PC-9 (cell line): Measurements from ENCODE around the gene PLAAT4. TPM values are rescaled to one million over a fixed set of nuclear protein-coding genes. Genes with fewer than 3 reads are reported as not detected.

Experiments used
- BruUV-seq: library from RNA; stranded (reverse); fragments of 400-500 nt; replicated peaks from 2 replicates; lab custom pipeline; 2021; lab: Mats Ljungman, UMichigan
- CTCF ChIA-PET: fragments of 300-600 bp; sonication (Branson Sonifier 250); formaldehyde crosslinking; loops from one replicate; lab custom pipeline; 2022; ENCODE audit warnings: antibody characterized with exemption; lab: Charles Lee
- POLR2A ChIA-PET: fragments of 300-600 bp; sonication (Branson Sonifier 250); formaldehyde crosslinking; loops from one replicate; lab custom pipeline; 2022; ENCODE audit warnings: antibody characterized with exemption; ENCODE audit not compliant: unreplicated experiment; lab: Charles Lee
- DNase-seq, 2 experiments: peaks; one replicate each; pipeline versions ENCODE4 v3.0.0 to v3.0.0-alpha.2; 2015 to 2022; ENCODE audit warnings: mixed read lengths in 1 of 2
- H2AFZ ChIP-seq: fragments of 200-600 bp; sonication (generic); 2 replicates; pipeline ENCODE4 v1.8.1; 2017; ENCODE audit warnings: antibody characterized with exemption
- H3F3A ChIP-seq: fragments of 200-600 bp; sonication (generic); 2 replicates; pipeline ENCODE4 v1.8.1; 2017; ENCODE audit warnings: antibody characterized with exemption, mild to moderate bottlenecking, low read depth; ENCODE audit not compliant: insufficient read depth
- H3K27ac ChIP-seq: fragments of 200-600 bp; sonication (generic); 2 replicates; pipeline ENCODE4 v1.6.1; 2016; ENCODE audit warnings: mixed run types
- H3K27me3 ChIP-seq: fragments of 200-600 bp; sonication (generic); 2 replicates; pipeline ENCODE4 v1.6.1; 2016; ENCODE audit warnings: low read depth, mixed run types; ENCODE audit not compliant: insufficient read depth
- H3K36me3 ChIP-seq: fragments of 200-600 bp; sonication (generic); 2 replicates; pipeline ENCODE4 v1.6.1; 2016; ENCODE audit warnings: low read depth, mixed run types
- H3K4me1 ChIP-seq: fragments of 200-600 bp; sonication (generic); replicated peaks from 2 replicates; pipeline ENCODE4 v1.6.1; 2016; ENCODE audit warnings: mixed run types; ENCODE audit not compliant: insufficient read depth
- H3K4me2 ChIP-seq: fragments of 200-600 bp; sonication (generic); 2 replicates; pipeline ENCODE4 v1.6.1; 2017; ENCODE audit warnings: mixed run types
- H3K4me3 ChIP-seq: fragments of 200-600 bp; sonication (generic); 2 replicates; pipeline ENCODE4 v1.6.1; 2016; ENCODE audit warnings: mixed run types
- H3K79me2 ChIP-seq: fragments of 200-600 bp; sonication (generic); 2 replicates; pipeline ENCODE4 v1.6.1; 2017; ENCODE audit warnings: low read depth, mixed run types
- H3K9me2 ChIP-seq: fragments of 200-600 bp; sonication (generic); 2 replicates; pipeline ENCODE4 v1.8.1; 2017; ENCODE audit warnings: mild to moderate bottlenecking; ENCODE audit not compliant: insufficient read depth
- H3K9me3 ChIP-seq: fragments of 200-600 bp; sonication (generic); 2 replicates; pipeline ENCODE4 v1.8.1; 2016; ENCODE audit warnings: low read depth; ENCODE audit not compliant: insufficient read depth
- H4K20me1 ChIP-seq: fragments of 200-600 bp; sonication (generic); 2 replicates; pipeline ENCODE4 v1.8.1; 2017; ENCODE audit not compliant: insufficient read depth
- CTCF ChIP-seq: fragments of 200-600 bp; sonication (generic); conservative IDR thresholded peaks from 2 replicates; pipeline ENCODE4 v1.6.1; 2017; ENCODE audit warnings: mixed run types, antibody characterized with exemption, mild to moderate bottlenecking, moderate library complexity
- EZH2 ChIP-seq: fragments of 200-600 bp; sonication (generic); IDR thresholded peaks from 2 replicates; pipeline ENCODE4 v1.8.0; 2017; ENCODE audit warnings: antibody characterized with exemption, low read depth
- intact Hi-C: fragments of 100-400 bp; cut with micrococcal nuclease; formaldehyde crosslinking; loops from one replicate; pipeline ENCODE4 v1.10.0; 2022; ENCODE audit not compliant: unreplicated experiment
- total RNA-seq: library from RNA; stranded (reverse); gene quantifications from 2 replicates; pipeline ENCODE4 v1.2.3, GENCODE V29; 2021

Gene PLAAT4
- total RNA-seq, 1 experiment from 2014 or later = 64.6 TPM

- Histone ChIP-seq H3K4me1 (peaks cover 24% of the 10 kb centered on the region), H3K9me2 (no peaks in the 10 kb centered on the region), H3K27ac (no peak overlapping the region), H3F3A (peaks cover 31% of the 10 kb centered on the region), H3K36me3 (peaks cover 19% of the 10 kb centered on the region), H3K27me3 (no peaks in the 10 kb centered on the region), H3K79me2 (no peaks in the 10 kb centered on the region), H2AFZ (no peak overlapping the region), H4K20me1 (no peaks in the 10 kb centered on the region), H3K4me3 (no peak overlapping the region), H3K4me2 (no peak overlapping the region), H3K9me3 (peaks cover 4% of the 10 kb centered on the region; the same call in 1 of the 2 replicates)
- no peak for TF ChIP-seq EZH2
- no peak for TF ChIP-seq CTCF
- BruUV-seq = no TSS peak
- DNase-seq = no peak
- intact Hi-C loops = no loop called here
- ChIA-PET CTCF (interaction anchor here (0.8 kb wide), 1 partner anchor 65 kb away, joined by 24 read pairs; no protein-coding TSS in a partner anchor), POLR2A (no interaction called here)
These were observed 35.5 kb downstream of the PLAAT4 start for GRCh38 chr11:63572026-63572688.

DNA sequence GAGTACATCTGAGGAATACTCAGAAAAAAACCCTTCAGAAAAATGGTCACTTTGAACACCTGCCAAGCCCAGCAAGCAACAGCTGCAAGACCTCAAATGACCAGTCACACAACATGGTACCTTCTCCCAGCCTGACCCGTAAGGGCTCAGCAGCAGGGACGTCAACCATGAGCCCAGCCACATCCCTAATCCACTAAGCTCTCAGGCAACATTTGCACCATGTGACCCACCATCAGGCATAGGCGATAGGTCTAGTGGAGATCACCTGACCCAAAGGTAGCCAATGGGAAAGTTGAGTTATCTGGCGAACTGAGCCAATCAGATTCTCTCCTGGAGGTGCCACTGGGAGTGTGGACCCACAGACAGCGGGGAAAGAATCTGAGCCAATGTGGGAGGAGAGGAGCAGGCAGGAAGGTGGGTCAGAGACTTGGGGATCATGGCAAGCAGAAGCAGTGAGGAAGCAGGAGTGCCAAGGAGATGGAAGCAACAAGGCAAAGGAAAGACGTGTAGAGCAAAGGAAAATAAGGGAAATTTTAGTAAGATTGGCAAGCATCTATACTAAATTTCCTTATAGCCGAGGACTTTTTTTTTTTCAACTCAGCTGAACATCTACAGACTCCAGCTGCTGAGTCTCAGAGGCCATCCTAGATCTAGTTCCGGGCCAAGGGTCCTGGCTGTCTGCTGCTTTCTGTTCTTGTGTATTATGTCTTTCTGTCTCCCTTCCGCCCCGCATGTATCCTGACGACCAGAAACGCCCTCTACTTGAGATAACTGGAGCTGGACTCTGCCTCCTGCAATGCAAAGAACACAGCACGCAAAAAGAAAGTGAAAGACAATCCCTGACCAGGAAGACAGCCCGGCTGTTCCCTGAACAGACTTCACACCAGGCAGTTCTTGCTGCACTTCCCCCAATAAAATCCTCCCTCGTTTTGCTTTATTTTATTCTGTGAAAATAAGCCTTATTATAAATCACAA, 37.6 kb downstream of the PLAAT4 start:
- H3K27ac ChIP-seq = no peak overlapping the region

More for the DNA sequence above, 37.6 kb downstream of the PLAAT4 start:
- no peak for DNase-seq
- H3F3A ChIP-seq = peaks cover 14% of the 10 kb centered on the region; the same call in 1 of the 2 replicates
- no peak overlapping the region for H3K4me2 ChIP-seq
- CTCF ChIA-PET = no interaction called here
- POLR2A ChIA-PET = no interaction called here
- peaks cover 4% of the 10 kb centered on the region for H3K4me1 ChIP-seq
- H3K36me3 ChIP-seq = peaks cover 24% of the 10 kb centered on the region
- H3K4me3 ChIP-seq = no peak overlapping the region
- H2AFZ ChIP-seq = no peak overlapping the region
- no peaks in the 10 kb centered on the region for H3K9me2 ChIP-seq
- BruUV-seq = no TSS peak
- TF ChIP-seq CTCF = no peak
- no peak for TF ChIP-seq EZH2
- H3K27me3 ChIP-seq = no peaks in the 10 kb centered on the region
- H3K9me3 ChIP-seq = peaks cover 9% of the 10 kb centered on the region
- intact Hi-C loops = no loop called here
- H3K79me2 ChIP-seq = no peaks in the 10 kb centered on the region
- H4K20me1 ChIP-seq = no peaks in the 10 kb centered on the region
